ENCODE measurements around the gene SETD1A.
A peak's percentile ranks its signal among the peaks of the same experiment; 100 is the strongest.
"Not testable (repeated sequence)": the region's sequence is repeated elsewhere in the genome, so short reads cannot be mapped to it uniquely, and the experiment has no call there.

The SETD1A gene

DNA sequence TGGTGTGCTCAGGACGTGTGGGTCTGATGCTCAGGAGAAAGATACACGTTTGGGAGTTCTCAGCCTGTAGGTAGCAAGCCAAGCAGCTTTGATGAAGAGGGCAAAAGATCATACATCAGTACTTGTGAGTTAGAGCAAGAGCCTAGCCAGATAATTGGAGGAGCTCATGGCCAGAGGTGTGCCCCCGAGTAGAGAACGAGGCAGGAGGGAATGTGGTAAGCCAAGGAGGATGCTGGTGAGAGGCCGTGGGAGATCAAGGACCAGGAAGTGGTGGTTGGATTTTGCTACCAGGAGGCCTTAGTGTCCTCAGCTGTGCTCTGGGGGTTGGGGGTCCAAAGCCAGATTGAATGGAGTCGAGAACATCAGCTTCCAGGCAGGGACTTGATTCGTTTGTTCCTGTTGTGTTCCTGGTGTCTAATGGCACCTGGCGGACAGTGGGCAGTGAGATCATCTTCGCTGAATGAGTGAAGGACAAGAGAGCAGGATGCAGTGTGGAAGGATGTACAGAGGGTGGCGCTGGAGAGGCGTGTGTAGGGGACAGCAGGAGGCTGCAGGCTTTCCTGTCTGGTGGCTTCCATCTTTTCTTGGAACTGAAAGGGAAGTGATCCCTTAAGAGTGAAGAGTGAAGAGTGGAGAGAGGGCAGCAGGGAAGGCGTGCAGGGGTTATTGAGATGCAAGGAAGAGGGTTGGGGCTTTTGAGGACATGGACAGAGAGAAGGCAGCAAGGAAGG lies 22.6 kb upstream of the SETD1A start:
- no peaks in the 10 kb centered on the region for H3K27me3 ChIP-seq (ENCODE audit: control insufficient read depth, insufficient read depth, low read length)
- H3K9ac ChIP-seq (ENCODE audit: low read length): no peak overlapping the region
- H3K4me3 ChIP-seq (ENCODE audit: low read length): no peak overlapping the region
- peaks cover 5% of the 10 kb centered on the region for H3K36me3 ChIP-seq (ENCODE audit: control insufficient read depth, insufficient read depth, low read length)
- H3K9me3 ChIP-seq (ENCODE audit: control insufficient read depth, low read length): no peaks in the 10 kb centered on the region
- H3K4me1 ChIP-seq (ENCODE audit: control insufficient read depth, insufficient read depth, low read length): no peaks in the 10 kb centered on the region

DNA sequence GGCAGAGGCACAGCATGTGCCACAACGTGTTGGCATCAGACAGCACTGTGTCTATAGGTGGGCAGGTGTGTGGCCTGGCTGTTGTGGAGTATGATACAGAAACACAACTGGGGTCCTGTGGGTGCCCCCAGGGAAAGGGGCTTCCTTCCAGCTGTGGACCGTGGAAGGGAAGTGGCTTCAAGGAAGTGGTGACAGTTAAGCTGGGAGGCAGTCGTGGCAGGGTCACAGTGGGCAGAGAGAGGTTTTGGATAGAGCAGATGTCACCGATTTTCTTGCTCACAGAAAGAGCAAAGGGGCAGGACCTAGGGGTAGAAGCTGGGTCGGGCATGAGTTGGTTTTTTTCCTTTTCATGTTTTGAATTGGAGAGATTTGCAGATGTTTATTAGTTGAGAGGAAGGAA lies 19.9 kb upstream of the SETD1A start:
- Histone ChIP-seq H3K9ac (ENCODE audit: low read length) (no peak overlapping the region), H3K9me3 (ENCODE audit: control insufficient read depth, low read length) (no peaks in the 10 kb centered on the region), H3K36me3 (ENCODE audit: control insufficient read depth, insufficient read depth, low read length) (no peaks in the 10 kb centered on the region), H3K4me1 (ENCODE audit: control insufficient read depth, insufficient read depth, low read length) (peaks cover 13% of the 10 kb centered on the region), H3K4me3 (ENCODE audit: low read length) (no peak overlapping the region), H3K27me3 (ENCODE audit: control insufficient read depth, insufficient read depth, low read length) (no peaks in the 10 kb centered on the region)

DNA sequence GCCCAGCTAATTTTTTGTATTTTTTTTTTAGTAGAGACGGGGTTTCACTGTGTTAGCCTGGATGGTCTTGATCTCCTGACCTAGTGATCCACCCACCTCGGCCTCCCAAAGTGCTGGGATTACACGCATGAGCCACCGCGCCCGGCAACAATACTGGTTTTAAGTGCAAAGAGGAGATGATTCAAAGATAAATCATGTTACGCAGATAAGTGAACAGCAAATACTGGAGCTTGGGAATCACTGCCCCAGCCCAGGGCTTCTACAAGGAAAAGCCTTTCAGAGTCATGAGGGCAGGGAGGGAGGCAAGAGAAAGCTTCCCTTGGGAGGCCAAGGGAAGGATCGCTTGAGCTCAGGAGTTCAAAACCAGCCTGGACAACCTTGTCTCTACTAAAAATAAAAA lies 18.0 kb upstream of the SETD1A start:
- not testable (repeated sequence) for H3K9ac ChIP-seq (ENCODE audit: low read length); H3K9me3 ChIP-seq (ENCODE audit: control insufficient read depth, low read length); H3K4me3 ChIP-seq (ENCODE audit: low read length); H3K27me3 ChIP-seq (ENCODE audit: control insufficient read depth, insufficient read depth, low read length); H3K36me3 ChIP-seq (ENCODE audit: control insufficient read depth, insufficient read depth, low read length)
- H3K4me1 ChIP-seq (ENCODE audit: control insufficient read depth, insufficient read depth, low read length): peaks cover 15% of the 10 kb centered on the region

DNA sequence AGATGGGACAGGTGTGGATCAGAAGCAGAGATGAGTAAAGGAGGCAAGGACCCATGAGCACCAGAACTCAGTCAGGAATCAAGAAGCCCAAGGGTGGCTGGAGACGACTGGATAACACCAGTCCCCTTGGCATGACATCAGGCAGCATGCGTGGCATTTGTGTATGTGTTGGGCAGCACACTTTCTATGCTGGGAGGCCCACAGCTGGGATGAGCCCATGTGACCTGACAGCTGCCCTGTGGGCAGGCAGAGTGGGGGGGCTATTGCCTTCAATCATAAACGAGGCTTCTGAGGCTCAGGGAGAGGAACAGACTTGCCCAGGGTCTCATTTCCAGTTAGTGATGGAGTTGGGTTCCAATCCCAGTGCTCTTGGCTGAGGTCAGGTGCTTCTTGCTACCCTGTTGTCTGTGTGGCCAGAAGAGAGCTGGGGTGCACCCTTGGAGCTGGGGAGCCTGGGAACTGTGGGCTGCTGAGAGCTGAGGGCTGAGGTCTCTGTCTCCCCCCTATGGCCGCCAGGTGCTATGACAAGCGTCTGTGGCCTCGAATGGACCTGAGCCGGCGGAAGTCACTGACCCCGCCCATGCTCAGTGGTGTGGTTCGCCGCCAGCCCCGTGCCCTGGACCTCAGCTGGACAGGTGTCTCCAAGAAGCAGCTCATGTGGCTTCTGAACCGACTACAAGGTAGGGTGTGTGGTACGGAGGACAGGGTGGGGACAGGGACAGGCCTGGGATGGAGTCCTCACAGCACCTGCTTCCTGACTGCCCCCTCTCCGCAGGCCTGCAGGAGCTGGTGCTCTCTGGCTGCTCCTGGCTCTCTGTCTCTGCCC lies 15.7 kb upstream of the SETD1A start:
- H3K36me3 ChIP-seq (ENCODE audit: control insufficient read depth, insufficient read depth, low read length): no peaks in the 10 kb centered on the region
- peak overlapping the region; percentile 6 for H3K9ac ChIP-seq (ENCODE audit: low read length)
- no peak overlapping the region for H3K4me3 ChIP-seq (ENCODE audit: low read length)
- no peaks in the 10 kb centered on the region for H3K9me3 ChIP-seq (ENCODE audit: control insufficient read depth, low read length)
- no peaks in the 10 kb centered on the region for H3K27me3 ChIP-seq (ENCODE audit: control insufficient read depth, insufficient read depth, low read length)
- H3K4me1 ChIP-seq (ENCODE audit: control insufficient read depth, insufficient read depth, low read length): peaks cover 15% of the 10 kb centered on the region

DNA sequence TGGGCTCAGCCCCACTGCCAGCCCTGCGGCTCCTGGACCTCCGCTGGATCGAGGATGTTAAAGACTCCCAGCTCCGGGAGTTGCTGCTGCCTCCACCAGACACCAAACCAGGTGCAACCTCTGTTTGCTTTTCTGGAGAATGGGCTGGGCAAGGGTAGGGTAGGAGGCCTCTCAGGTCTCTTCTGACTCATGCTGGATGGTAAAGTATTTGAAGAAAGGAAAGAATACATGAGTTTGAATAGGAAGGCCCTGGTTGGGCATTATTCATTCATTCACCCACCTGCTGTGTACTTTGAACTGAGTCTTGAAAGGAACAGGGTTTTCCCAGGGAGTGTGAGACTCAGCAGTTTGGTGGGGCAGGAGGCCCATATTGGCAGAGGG lies 15.1 kb upstream of the SETD1A start:
- Histone ChIP-seq H3K36me3 (ENCODE audit: control insufficient read depth, insufficient read depth, low read length) (no peaks in the 10 kb centered on the region), H3K4me1 (ENCODE audit: control insufficient read depth, insufficient read depth, low read length) (peaks cover 15% of the 10 kb centered on the region), H3K27me3 (ENCODE audit: control insufficient read depth, insufficient read depth, low read length) (no peaks in the 10 kb centered on the region), H3K9me3 (ENCODE audit: control insufficient read depth, low read length) (no peaks in the 10 kb centered on the region), H3K9ac (ENCODE audit: low read length) (peak overlapping the region; percentile 6), H3K4me3 (ENCODE audit: low read length) (no peak overlapping the region)

DNA sequence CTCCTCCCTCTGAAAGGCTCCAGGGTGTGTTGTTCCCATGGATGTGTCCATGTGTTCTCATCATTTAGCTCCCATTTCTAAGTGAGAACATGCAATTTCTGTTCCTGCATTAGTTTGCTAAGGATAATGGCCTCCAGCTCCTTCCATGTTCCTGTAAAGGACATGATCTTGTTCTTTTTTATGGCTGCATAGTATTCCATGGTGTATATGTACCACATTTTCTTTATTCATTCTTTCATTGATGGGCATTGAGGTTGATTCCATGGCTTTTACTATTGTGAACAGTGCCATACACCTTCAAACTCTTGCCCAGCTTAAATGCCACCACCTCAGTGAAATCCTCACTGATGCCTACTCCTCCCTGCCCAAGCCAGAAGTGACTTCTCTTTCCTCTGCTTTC lies 13.2 kb upstream of the SETD1A start:
- H3K9me3 ChIP-seq (ENCODE audit: control insufficient read depth, low read length): no peaks in the 10 kb centered on the region
- no peak overlapping the region for H3K9ac ChIP-seq (ENCODE audit: low read length)
- H3K36me3 ChIP-seq (ENCODE audit: control insufficient read depth, insufficient read depth, low read length): no peaks in the 10 kb centered on the region
- H3K4me1 ChIP-seq (ENCODE audit: control insufficient read depth, insufficient read depth, low read length): peaks cover 15% of the 10 kb centered on the region
- no peak overlapping the region for H3K4me3 ChIP-seq (ENCODE audit: low read length)
- no peaks in the 10 kb centered on the region for H3K27me3 ChIP-seq (ENCODE audit: control insufficient read depth, insufficient read depth, low read length)

DNA sequence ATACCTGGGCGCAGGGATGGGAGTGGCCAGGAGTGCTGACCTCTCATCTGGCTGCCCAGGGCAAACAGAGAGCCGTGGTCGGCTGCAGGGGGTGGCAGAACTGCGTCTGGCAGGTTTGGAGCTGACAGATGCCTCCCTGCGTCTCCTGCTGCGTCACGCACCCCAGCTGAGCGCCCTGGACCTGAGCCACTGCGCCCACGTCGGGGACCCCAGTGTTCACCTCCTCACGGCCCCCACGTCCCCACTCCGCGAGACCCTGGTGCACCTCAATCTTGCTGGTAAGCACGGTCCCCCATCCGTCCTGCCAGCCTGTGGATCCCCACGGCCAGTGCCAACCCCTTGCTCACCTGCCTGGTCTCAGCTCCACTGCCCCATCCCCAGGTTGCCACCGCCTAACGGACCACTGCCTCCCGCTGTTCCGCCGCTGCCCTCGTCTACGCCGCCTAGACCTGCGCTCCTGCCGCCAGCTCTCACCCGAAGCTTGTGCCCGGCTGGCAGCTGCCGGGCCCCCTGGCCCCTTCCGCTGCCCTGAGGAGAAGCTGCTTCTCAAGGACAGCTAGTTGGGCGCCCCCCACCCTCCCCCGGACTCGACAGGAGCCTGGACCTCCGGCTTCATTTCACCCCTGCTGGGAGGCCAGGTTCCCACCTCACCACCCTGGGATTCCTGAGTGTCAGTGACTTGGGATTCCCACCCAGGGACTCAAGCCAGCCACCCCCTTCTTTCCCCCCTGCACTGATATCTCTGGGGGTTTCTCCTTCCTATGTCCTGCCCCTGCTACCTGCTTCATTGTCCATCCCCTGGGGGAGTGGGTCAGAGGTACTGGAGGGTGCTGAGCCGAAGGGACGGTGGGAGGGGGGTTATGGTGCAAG lies 10.6 kb upstream of the SETD1A start:
- peaks cover 24% of the 10 kb centered on the region for H3K4me1 ChIP-seq (ENCODE audit: control insufficient read depth, insufficient read depth, low read length)
- no peaks in the 10 kb centered on the region for H3K27me3 ChIP-seq (ENCODE audit: control insufficient read depth, insufficient read depth, low read length)
- H3K4me3 ChIP-seq (ENCODE audit: low read length): no peak overlapping the region
- H3K36me3 ChIP-seq (ENCODE audit: control insufficient read depth, insufficient read depth, low read length): no peaks in the 10 kb centered on the region
- H3K9ac ChIP-seq (ENCODE audit: low read length): no peak overlapping the region
- no peaks in the 10 kb centered on the region for H3K9me3 ChIP-seq (ENCODE audit: control insufficient read depth, low read length)

DNA sequence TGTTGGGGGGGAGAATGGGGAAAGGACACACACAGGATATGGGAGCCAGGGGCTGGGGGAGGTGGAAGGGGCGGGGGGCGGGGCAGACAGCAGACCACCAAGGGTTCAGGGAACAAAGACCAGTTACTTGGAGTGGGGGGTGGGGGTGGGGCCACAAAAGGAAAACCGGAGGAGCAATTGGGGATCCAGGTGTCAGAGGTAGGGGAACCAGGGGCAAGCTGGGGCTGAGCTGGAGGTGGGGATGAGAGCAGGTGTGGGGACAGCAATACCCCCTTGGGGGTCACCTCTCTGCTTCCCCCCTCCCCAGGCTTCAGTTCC lies 10.1 kb upstream of the SETD1A start:
- Histone ChIP-seq H3K9ac (ENCODE audit: low read length) (peak overlapping the region; percentile 22), H3K4me1 (ENCODE audit: control insufficient read depth, insufficient read depth, low read length) (peaks cover 18% of the 10 kb centered on the region), H3K4me3 (ENCODE audit: low read length) (no peak overlapping the region), H3K36me3 (ENCODE audit: control insufficient read depth, insufficient read depth, low read length) (no peaks in the 10 kb centered on the region), H3K9me3 (ENCODE audit: control insufficient read depth, low read length) (no peaks in the 10 kb centered on the region), H3K27me3 (ENCODE audit: control insufficient read depth, insufficient read depth, low read length) (no peaks in the 10 kb centered on the region)

DNA sequence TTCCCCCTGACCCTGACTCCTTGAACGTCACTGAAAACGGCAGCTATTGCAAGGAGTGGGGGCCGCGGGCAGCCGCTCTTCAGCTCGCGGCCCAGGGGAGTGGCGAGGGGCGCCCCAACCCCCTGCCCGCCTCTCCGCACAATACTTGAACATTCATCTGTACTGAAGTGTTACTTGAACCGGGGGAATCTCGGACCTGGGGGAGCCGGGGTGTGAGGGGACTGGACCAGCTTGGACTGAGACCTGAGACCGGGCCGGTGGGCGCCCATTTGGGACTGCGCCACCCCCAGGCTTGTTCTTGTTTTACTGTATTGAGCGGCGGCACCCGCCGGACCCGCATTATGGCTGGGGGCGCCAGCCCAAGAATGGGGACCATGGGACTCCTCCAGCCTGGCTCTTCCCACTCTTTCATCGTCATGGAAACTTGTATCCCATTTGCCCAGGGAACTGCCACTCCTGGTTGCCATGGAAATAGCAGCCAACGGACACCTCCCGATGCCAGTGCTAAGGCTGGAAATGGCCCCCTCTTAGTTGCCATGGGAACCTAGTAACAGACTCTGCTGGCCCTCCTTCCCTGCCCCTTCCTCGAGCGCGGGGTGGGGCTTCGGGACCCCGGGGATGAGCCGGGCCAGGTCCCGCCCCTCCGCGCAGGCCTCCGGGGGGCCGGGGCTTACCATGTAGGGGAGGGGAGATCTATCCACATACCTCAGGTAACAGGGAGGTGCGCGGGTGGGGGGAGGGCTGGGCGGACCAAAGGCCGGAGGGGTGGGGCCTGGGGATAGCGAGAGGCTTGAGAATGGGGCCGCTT lies 9.5 kb upstream of the SETD1A start:
- Histone ChIP-seq H3K27me3 (ENCODE audit: control insufficient read depth, insufficient read depth, low read length) (no peaks in the 10 kb centered on the region), H3K9me3 (ENCODE audit: control insufficient read depth, low read length) (no peaks in the 10 kb centered on the region), H3K9ac (ENCODE audit: low read length) (peak overlapping the region; percentile 82), H3K4me3 (ENCODE audit: low read length) (peak overlapping the region; percentile 42), H3K4me1 (ENCODE audit: control insufficient read depth, insufficient read depth, low read length) (peaks cover 14% of the 10 kb centered on the region), H3K36me3 (ENCODE audit: control insufficient read depth, insufficient read depth, low read length) (no peaks in the 10 kb centered on the region)

DNA sequence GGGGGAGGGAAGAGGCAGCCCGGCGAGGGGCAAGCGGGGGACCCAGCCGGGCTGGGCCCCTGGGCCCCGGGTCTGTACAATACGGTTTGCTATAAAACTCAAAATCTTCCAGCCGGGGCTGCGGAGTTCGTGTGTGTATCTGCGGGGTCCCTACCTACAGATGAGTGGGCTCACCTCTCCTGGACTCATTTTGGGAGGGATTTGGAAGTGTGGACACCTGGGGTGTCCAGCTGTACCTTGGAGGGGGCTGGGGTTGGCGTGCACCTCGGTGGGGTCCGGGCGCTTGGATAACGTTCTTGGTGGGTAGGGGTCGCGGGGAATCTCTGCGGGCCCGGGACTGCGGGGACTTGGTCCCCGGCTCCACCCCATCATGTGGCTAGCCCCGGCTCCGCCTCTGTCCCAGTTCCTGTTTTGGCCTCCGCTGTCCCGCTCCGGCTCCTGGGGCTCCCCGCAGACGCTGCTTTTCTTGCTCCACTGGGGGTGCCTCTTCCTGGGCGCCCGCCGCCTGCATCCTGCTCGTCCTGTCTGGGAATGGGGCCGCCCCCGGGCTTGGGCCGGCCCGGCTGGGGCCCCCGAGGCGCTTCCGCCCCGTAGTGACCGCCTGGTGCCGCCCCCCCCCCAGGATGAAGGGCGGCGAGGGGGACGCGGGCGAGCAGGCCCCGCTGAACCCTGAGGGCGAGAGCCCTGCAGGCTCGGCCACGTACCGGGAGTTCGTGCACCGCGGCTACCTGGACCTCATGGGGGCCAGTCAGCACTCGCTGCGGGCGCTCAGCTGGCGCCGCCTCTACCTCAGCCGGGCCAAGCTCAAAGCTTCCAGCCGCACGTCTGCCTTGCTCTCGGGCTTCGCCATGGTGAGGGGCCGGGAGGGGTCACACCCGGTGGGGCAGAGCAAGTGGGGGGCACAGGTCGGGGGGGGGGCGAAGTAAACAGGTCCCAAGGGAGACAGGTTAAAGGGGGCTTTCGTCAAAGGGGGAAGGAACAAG lies 8.6 kb upstream of the SETD1A start, which contains the start of gene ORAI3:
ORAI3 (plus strand) TSS at position 402 of the 983 bp plus-strand sequence; CDS start at position 624, 222 bp downstream.
- Histone ChIP-seq H3K4me1 (ENCODE audit: control insufficient read depth, insufficient read depth, low read length) (peaks cover 14% of the 10 kb centered on the region), H3K27me3 (ENCODE audit: control insufficient read depth, insufficient read depth, low read length) (no peaks in the 10 kb centered on the region)

More for the DNA sequence above, 8.6 kb upstream of the SETD1A start, which contains the start of gene ORAI3:
- Histone ChIP-seq H3K9me3 (ENCODE audit: control insufficient read depth, low read length) (no peaks in the 10 kb centered on the region), H3K36me3 (ENCODE audit: control insufficient read depth, insufficient read depth, low read length) (no peaks in the 10 kb centered on the region), H3K9ac (ENCODE audit: low read length) (peak within 1 kb of the TSS; percentile 82), H3K4me3 (ENCODE audit: low read length) (peak within 1 kb of the TSS; percentile 42)
